Measurements from ENCODE around the gene NHERF1.

- TF ChIP-seq POLR2A (IDR thresholded peaks at IDR 0.05; ENCODE audit: low read depth, low read length): no peak
- no peak for TF ChIP-seq TAF1 (IDR thresholded peaks at IDR 0.05; ENCODE audit: borderline replicate concordance, low read depth, low read length)
Observed at GRCh38 chr17:74756891-74757290, 8.5 kb downstream of the NHERF1 start.

All from GM12892 (cell line).